ENCODE data around the gene SAMD1. TPM values are rescaled to one million over a fixed set of nuclear protein-coding genes. Genes with fewer than 3 reads are reported as not detected.

The SAMD1 gene
- total RNA-seq, 2 experiments from 2014 or later = 124 to 128 TPM

GRCh38 chr19:14119644-14120496 lies 29.3 kb upstream of the SAMD1 start:
- TF ChIP-seq EZH2phosphoT487 (IDR thresholded peaks at IDR 0.05; ENCODE audit: borderline replicate concordance, low read depth, low read length) (no peak), CTCF (conservative IDR thresholded peaks at IDR 0.05; ENCODE audit: low read length) (no peak)
- intact Hi-C loops (cut with micrococcal nuclease; ENCODE audit: unreplicated experiment) = no loop called here
- POLR2A ChIA-PET = no interaction called here
- H2AFZ ChIP-seq (ENCODE audit: low read length) = no peak overlapping the region
- BruUV-seq (replicated peaks) = TSS peak; percentile 66
- no peaks in the 10 kb centered on the region for H3K9me2 ChIP-seq (ENCODE audit: insufficient read depth, low read length)
- CTCF ChIA-PET (ENCODE audit: unreplicated experiment) = no interaction called here
- peaks cover 26% of the 10 kb centered on the region for H3K4me1 ChIP-seq (ENCODE audit: insufficient read depth, low read length, poor library complexity, severe bottlenecking)
- no peaks in the 10 kb centered on the region for H3K9me3 ChIP-seq (ENCODE audit: low read length)
- no peaks in the 10 kb centered on the region for H4K20me1 ChIP-seq (ENCODE audit: insufficient read depth, low read length)
- no peaks in the 10 kb centered on the region; the same call in 1 of the 2 replicates for H3K79me2 ChIP-seq (ENCODE audit: insufficient read depth, low read depth, low read length)
- DNase-seq (ENCODE audit: low spot score) = no peak
- H3K4me2 ChIP-seq (ENCODE audit: low read length) = no peak overlapping the region
- no peak overlapping the region for H3K27ac ChIP-seq (ENCODE audit: low read depth, low read length, poor library complexity, severe bottlenecking)
- H3K36me3 ChIP-seq (ENCODE audit: insufficient read depth, low read length) = peaks cover 35% of the 10 kb centered on the region
- H3K4me3 ChIP-seq (ENCODE audit: low read depth, low read length, poor library complexity, severe bottlenecking) = no peak overlapping the region

- peaks cover 31% of the 10 kb centered on the region for H3K4me1 ChIP-seq (ENCODE audit: insufficient read depth, low read length, poor library complexity, severe bottlenecking)
- ChIA-PET CTCF (ENCODE audit: unreplicated experiment) (no interaction called here), POLR2A (no interaction called here)
- TF ChIP-seq CTCF (conservative IDR thresholded peaks at IDR 0.05; ENCODE audit: low read length) (no peak), EZH2phosphoT487 (IDR thresholded peaks at IDR 0.05; ENCODE audit: borderline replicate concordance, low read depth, low read length) (no peak)
- DNase-seq (ENCODE audit: low spot score) = no peak
- H3K4me3 ChIP-seq (ENCODE audit: low read depth, low read length, poor library complexity, severe bottlenecking) = no peak overlapping the region
- H3K27ac ChIP-seq (ENCODE audit: low read depth, low read length, poor library complexity, severe bottlenecking) = no peak overlapping the region
- no peak overlapping the region for H3K4me2 ChIP-seq (ENCODE audit: low read length)
- H3K79me2 ChIP-seq (ENCODE audit: insufficient read depth, low read depth, low read length) = no peaks in the 10 kb centered on the region; the same call in 1 of the 2 replicates
- H4K20me1 ChIP-seq (ENCODE audit: insufficient read depth, low read length) = no peaks in the 10 kb centered on the region
- intact Hi-C loops (cut with micrococcal nuclease; ENCODE audit: unreplicated experiment) = no loop called here
- H3K36me3 ChIP-seq (ENCODE audit: insufficient read depth, low read length) = peaks cover 28% of the 10 kb centered on the region
- no peaks in the 10 kb centered on the region for H3K9me2 ChIP-seq (ENCODE audit: insufficient read depth, low read length)
- no peak overlapping the region for H2AFZ ChIP-seq (ENCODE audit: low read length)
- H3K9me3 ChIP-seq (ENCODE audit: low read length) = no peaks in the 10 kb centered on the region
- no TSS peak for BruUV-seq (replicated peaks)
Measured at GRCh38 chr19:14119146-14119545, 28.6 kb upstream of the SAMD1 start.
